Nucleus accumbens (tissue), 56 donors: ENCODE results near the gene HBG1.
"Not testable (repeated sequence)": the region's sequence is repeated elsewhere in the genome, so short reads cannot be mapped to it uniquely, and the experiment has no call there.

Source experiments
- DNase-seq, 56 donors: peaks; one replicate each; lab custom pipeline; 2025; lab: John Stamatoyannopoulos, UW

The HBG1 gene

GRCh38 chr11:5249807-5250396 lies at the start of gene HBG1:
Gene HBG1, minus strand, starts transcription at chr11:5249857. Its CDS starts 53 bp downstream, at chr11:5249804.
- not testable (repeated sequence) for DNase-seq

- no peak for DNase-seq
Measured at GRCh38 chr11:5298451-5298850, 48.8 kb upstream of the HBG1 start.

GRCh38 chr11:5297721-5298323 lies 48.2 kb upstream of the HBG1 start:
- DNase-seq, result no peak

GRCh38 chr11:5294342-5294995 lies 44.8 kb upstream of the HBG1 start:
- DNase-seq, result not testable (repeated sequence)

- DNase-seq, result no peak
Measured at GRCh38 chr11:5293028-5293427, 43.4 kb upstream of the HBG1 start.

- no peak for DNase-seq
Measured at GRCh38 chr11:5291207-5291838, 41.7 kb upstream of the HBG1 start.

GRCh38 chr11:5290106-5290505 lies 40.4 kb upstream of the HBG1 start:
- no peak for DNase-seq

- no peak for DNase-seq
Measured at GRCh38 chr11:5289696-5290095, 40.0 kb upstream of the HBG1 start.

GRCh38 chr11:5288906-5289550 lies 39.4 kb upstream of the HBG1 start:
- no peak for DNase-seq

GRCh38 chr11:5288108-5288905 lies 38.6 kb upstream of the HBG1 start:
- no peak for DNase-seq

GRCh38 chr11:5286901-5287300 lies 37.2 kb upstream of the HBG1 start:
- DNase-seq, result no peak

GRCh38 chr11:5286351-5286750 lies 36.7 kb upstream of the HBG1 start:
- DNase-seq, result no peak

- no peak for DNase-seq
Measured at GRCh38 chr11:5285703-5286340, 36.2 kb upstream of the HBG1 start.

- no peak for DNase-seq
Measured at GRCh38 chr11:5284637-5285036, 35.0 kb upstream of the HBG1 start.

- no peak for DNase-seq
Measured at GRCh38 chr11:5283882-5284281, 34.2 kb upstream of the HBG1 start.

- no peak for DNase-seq
Measured at GRCh38 chr11:5283086-5283485, 33.4 kb upstream of the HBG1 start.

- no peak for DNase-seq
Measured at GRCh38 chr11:5282628-5283027, 33.0 kb upstream of the HBG1 start.

- DNase-seq, result no peak
Measured at GRCh38 chr11:5281596-5281995, 31.9 kb upstream of the HBG1 start.

- peak in 5 of 56 donors; percentile 3 to 53 (median 7) for DNase-seq
Measured at GRCh38 chr11:5280582-5281102, 31.0 kb upstream of the HBG1 start.
